Transverse colon (tissue), 4 donors: ENCODE measurements around the gene MIA. TPM values are rescaled to one million over a fixed set of nuclear protein-coding genes. Genes with fewer than 3 reads are reported as not detected.

ENCODE experiments used
- DNase-seq: peaks from one replicate; pipeline ENCODE4 v3.0.0-alpha.2; 2019
- H3K27ac ChIP-seq, 4 donors: fragments of 200-600 bp; sonication (generic); 2 replicates each; pipeline ENCODE4 v1.5.1; 2016 to 2018; ENCODE audit warnings: inconsistent platforms in 4 of 4
- H3K27me3 ChIP-seq: fragments of 200-600 bp; sonication (generic); 2 replicates; pipeline ENCODE4 v1.5.1; 2017; ENCODE audit warnings: inconsistent platforms
- H3K36me3 ChIP-seq, 4 donors: fragments of 200-600 bp; sonication (generic); 2 replicates each; pipeline ENCODE4 v1.5.1; 2017 to 2019; ENCODE audit warnings: inconsistent platforms in 4 of 4
- H3K4me1 ChIP-seq, 4 donors: fragments of 200-600 bp; sonication (generic); 2 replicates each; pipeline ENCODE4 v1.5.1; 2017 to 2020; ENCODE audit warnings: inconsistent platforms in 4 of 4
- H3K4me3 ChIP-seq, 4 donors: fragments of 200-600 bp; sonication (generic); 1 replicate in 1 of 4; 2 replicates in 3 of 4; pipeline versions ENCODE4 v1.5.1 to v1.6.1; 2017 to 2019; ENCODE audit warnings: inconsistent platforms in 4 of 4
- H3K9me3 ChIP-seq, 2 donors: fragments of 200-600 bp; sonication (generic); 2 replicates each; pipeline ENCODE4 v1.5.1; 2017 to 2019; ENCODE audit warnings: inconsistent platforms in 2 of 2
- CTCF ChIP-seq, 5 experiments: fragments of 200-600 bp in 3 of 5; fragments of 450-650 bp in 2 of 5; sonication (generic) in 3 of 5; IDR thresholded peaks; 1 replicate in 2 of 5; 2 replicates in 3 of 5; pipeline ENCODE4 v1.5.1; 2016 to 2017; ENCODE audit warnings: antibody characterized with exemption in 5 of 5, inconsistent platforms in 3 of 5, mild to moderate bottlenecking in 2 of 5, moderate library complexity in 1 of 5
- EP300 ChIP-seq: sonication (generic); formaldehyde crosslinking; IDR thresholded peaks from one replicate; pipeline ENCODE4 v1.6.1; 2017; ENCODE audit warnings: antibody characterized with exemption, low read depth
- POLR2A ChIP-seq: fragments of 450-650 bp; IDR thresholded peaks from one replicate; pipeline ENCODE4 v1.6.1; 2016; ENCODE audit warnings: antibody characterized with exemption, mild to moderate bottlenecking, moderate library complexity
- POLR2AphosphoS5 ChIP-seq, 3 donors: sonication (generic); formaldehyde crosslinking; IDR thresholded peaks; one replicate each; pipeline ENCODE4 v1.6.1; 2016; ENCODE audit warnings: antibody characterized with exemption in 3 of 3
- WGBS, 2 donors: methylation state at CpG; one replicate each; pipeline ENCODE4 v1.1.5; 2018; ENCODE audit warnings: low coverage in 1 of 2; 5-methylcytosine and 5-hydroxymethylcytosine counted together
- in situ Hi-C, 4 donors: fragments of 200-750 bp; cut with MboI; loops; one replicate each; pipeline versions ENCODE4 v1.15.0 to v1.15.1; 2017; ENCODE audit warnings: low sequenced_read_pairs in 3 of 4, low pct_ligation_motif_present in 1 of 4, low pct_unique_long_range_greater_than_20kb in 1 of 4
- intact Hi-C: fragments of 100-400 bp; cut with DNase I; formaldehyde crosslinking; loops from one replicate; pipeline ENCODE4 v1.15.1; 2023; ENCODE audit warnings: low total_unique reads
- total RNA-seq, 4 donors: library from RNA; depleted of rRNA; stranded (reverse); fragments of >200 nt; gene quantifications; one replicate each; pipeline ENCODE4 v1.1.0, GENCODE V29; 2016

The MIA gene
- total RNA-seq, 4 donors from 2014 or later, result 5.7 to 23.3 TPM; not detected in 2

GRCh38 chr19:40735013-40735771 is 40.1 kb upstream of the MIA start:
- Histone ChIP-seq H3K9me3 (no peaks in the 10 kb centered on the region), H3K27ac (peak overlapping the region; percentile 46 to 78 (median 72)), H3K4me3 (no peak overlapping the region), H3K4me1 (peaks cover 0 to 18% (median 5%) of the 10 kb centered on the region in 4 donors), H3K27me3 (no peaks in the 10 kb centered on the region), H3K36me3 (peaks cover 0 to 57% (median 25%) of the 10 kb centered on the region in 4 donors)
- TF ChIP-seq POLR2AphosphoS5 (IDR thresholded peaks at IDR 0.05) (peak in 1 of 3 donors; percentile 51), CTCF (IDR thresholded peaks at IDR 0.05) (no peak), POLR2A (no peak), EP300 (no peak)
- peak; percentile 45 for DNase-seq
- 80 to 85% methylated on average over 7 to 11 of the region's 11 CpGs for WGBS, 2 donors
- in situ Hi-C loops, result no loop called here
- intact Hi-C loops, result no loop called here

- no peak for DNase-seq
- no peaks in the 10 kb centered on the region for H3K27me3 ChIP-seq
- WGBS, 2 donors, result 96% methylated on average over 9 of the region's 9 CpGs; no CpG with 5 or more reads in 1 of the 2 donors
- peak overlapping the region; percentile 46 to 78 (median 72) for H3K27ac ChIP-seq
- no peak overlapping the region for H3K4me3 ChIP-seq
- in situ Hi-C loops (no loop called here), intact Hi-C loops (no loop called here)
- H3K9me3 ChIP-seq, result no peaks in the 10 kb centered on the region
- H3K4me1 ChIP-seq, result peaks cover 0 to 18% (median 5%) of the 10 kb centered on the region in 4 donors
- H3K36me3 ChIP-seq, result peaks cover 0 to 42% (median 21%) of the 10 kb centered on the region in 4 donors
- TF ChIP-seq POLR2A, result no peak
- no peak for TF ChIP-seq POLR2AphosphoS5 (IDR thresholded peaks at IDR 0.05)
- no peak for TF ChIP-seq CTCF (IDR thresholded peaks at IDR 0.05)
- no peak for TF ChIP-seq EP300
These were observed 38.7 kb upstream of the MIA start for GRCh38 chr19:40736661-40737060.

GRCh38 chr19:40737102-40737644 is 38.1 kb upstream of the MIA start:
- intact Hi-C loops (no loop called here), in situ Hi-C loops (no loop called here)
- no peak overlapping the region for H3K4me3 ChIP-seq
- H3K4me1 ChIP-seq, result peaks cover 0 to 18% (median 5%) of the 10 kb centered on the region in 4 donors
- 84% methylated on average over 9 of the region's 9 CpGs; no CpG with 5 or more reads in 1 of the 2 donors for WGBS, 2 donors
- DNase-seq, result no peak
- no peak for TF ChIP-seq POLR2A
- H3K27ac ChIP-seq, result peak overlapping the region in 2 of 4 donors; percentile 74 to 78
- peaks cover 0 to 42% (median 19%) of the 10 kb centered on the region in 4 donors for H3K36me3 ChIP-seq
- H3K27me3 ChIP-seq, result no peaks in the 10 kb centered on the region
- H3K9me3 ChIP-seq, result no peaks in the 10 kb centered on the region

GRCh38 chr19:40739030-40739839 is 36.1 kb upstream of the MIA start:
- intact Hi-C loops, result no loop called here
- Histone ChIP-seq H3K4me1 (peaks cover 0 to 18% (median 5%) of the 10 kb centered on the region in 4 donors), H3K4me3 (no peak overlapping the region), H3K36me3 (peaks cover 0 to 28% (median 10%) of the 10 kb centered on the region in 4 donors), H3K27me3 (no peaks in the 10 kb centered on the region), H3K9me3 (no peaks in the 10 kb centered on the region), H3K27ac (peak overlapping the region; percentile 24 to 52 (median 42))
- WGBS, 2 donors, result 78 to 85% methylated on average over 6 to 22 of the region's 22 CpGs
- DNase-seq, result no peak
- in situ Hi-C loops, result no loop called here
- TF ChIP-seq EP300 (no peak), POLR2A (no peak), POLR2AphosphoS5 (IDR thresholded peaks at IDR 0.05) (no peak), CTCF (IDR thresholded peaks at IDR 0.05) (no peak)
